WTC11 (cell line): ENCODE results near the gene PPP3CB.

Experiments
- AFF4 ChIP-seq: sonication (generic); formaldehyde crosslinking; IDR thresholded peaks from 2 replicates; pipeline ENCODE4 v1.8.1; 2023; ENCODE audit warnings: mild to moderate bottlenecking, missing genetic modification reagents, borderline replicate concordance
- ARID4B ChIP-seq: sonication (generic); formaldehyde crosslinking; IDR thresholded peaks from 2 replicates; pipeline ENCODE4 v1.8.0; 2023; ENCODE audit warnings: missing genetic modification reagents, mild to moderate bottlenecking, borderline replicate concordance
- ATF3 ChIP-seq: sonication (generic); formaldehyde crosslinking; conservative IDR thresholded peaks from 2 replicates; pipeline ENCODE4 v1.8.1; 2022; ENCODE audit warnings: mild to moderate bottlenecking, missing genetic modification reagents
- CBFB ChIP-seq: sonication (generic); formaldehyde crosslinking; IDR thresholded peaks from 2 replicates; pipeline ENCODE4 v1.8.1; 2022; ENCODE audit warnings: mild to moderate bottlenecking, low read depth, missing genetic modification reagents
- CREB1 ChIP-seq: sonication (generic); formaldehyde crosslinking; IDR thresholded peaks from 2 replicates; pipeline ENCODE4 v1.8.0; 2023; ENCODE audit warnings: mild to moderate bottlenecking, missing genetic modification reagents
- CTCF ChIP-seq: fragments of 200-600 bp; IDR thresholded peaks from 2 replicates; pipeline ENCODE4 v1.8.0; 2022; ENCODE audit warnings: antibody characterized with exemption
- FOXP1 ChIP-seq: sonication (generic); formaldehyde crosslinking; IDR thresholded peaks from 2 replicates; pipeline ENCODE4 v1.8.0; 2022; ENCODE audit warnings: missing genetic modification reagents, mild to moderate bottlenecking, moderate library complexity, borderline replicate concordance
- IRF1 ChIP-seq: sonication (generic); formaldehyde crosslinking; IDR thresholded peaks from 2 replicates; pipeline ENCODE4 v1.8.0; 2023; ENCODE audit warnings: missing genetic modification reagents
- MLX ChIP-seq: sonication (generic); formaldehyde crosslinking; IDR thresholded peaks from 2 replicates; pipeline ENCODE4 v1.8.1; 2023; ENCODE audit warnings: mild to moderate bottlenecking, missing genetic modification reagents, moderate library complexity
- MXD4 ChIP-seq: fragments of 250-450 bp; sonication (Bioruptor Pico); IDR thresholded peaks from 2 replicates; pipeline ENCODE4 v1.8.0; 2021; ENCODE audit warnings: mild to moderate bottlenecking, moderate library complexity, borderline replicate concordance
- NR3C1 ChIP-seq: sonication (generic); formaldehyde crosslinking; conservative IDR thresholded peaks from 2 replicates; pipeline ENCODE4 v1.8.1; 2023; ENCODE audit warnings: low read depth, mild to moderate bottlenecking, missing genetic modification reagents
- USF2 ChIP-seq: sonication (generic); formaldehyde crosslinking; IDR thresholded peaks from 2 replicates; pipeline ENCODE4 v1.8.1; 2023; ENCODE audit warnings: mild to moderate bottlenecking, missing genetic modification reagents, moderate library complexity
- ZNF317 ChIP-seq: sonication (generic); formaldehyde crosslinking; IDR thresholded peaks from 2 replicates; pipeline ENCODE4 v1.8.1; 2023; ENCODE audit warnings: low read depth, mild to moderate bottlenecking, moderate library complexity, missing genetic modification reagents, borderline replicate concordance
- ZNF416 ChIP-seq: fragments of 250-450 bp; sonication (Bioruptor Pico); IDR thresholded peaks from 2 replicates; pipeline ENCODE4 v1.9.0; 2021; ENCODE audit warnings: mild to moderate bottlenecking, inconsistent platforms

- no peak for TF ChIP-seq USF2 (CRISPR knock-in tag)
- TF ChIP-seq IRF1, result no peak
- no peak for TF ChIP-seq ATF3 (CRISPR knock-in tag)
- TF ChIP-seq ARID4B (CRISPR knock-in tag), result no peak
- TF ChIP-seq CREB1 (CRISPR knock-in tag), result no peak
- TF ChIP-seq CTCF, result no peak
- no peak for TF ChIP-seq MLX (CRISPR knock-in tag)
- TF ChIP-seq CBFB (CRISPR knock-in tag), result no peak
- no peak for TF ChIP-seq MXD4 (CRISPR knock-in tag)
- TF ChIP-seq ZNF317, result no peak
- TF ChIP-seq ZNF416, result no peak
- TF ChIP-seq FOXP1, result no peak
- no peak for TF ChIP-seq AFF4 (CRISPR knock-in tag)
- no peak for TF ChIP-seq NR3C1 (CRISPR knock-in tag)
Measured at GRCh38 chr10:73493781-73494180, 2.0 kb downstream of the PPP3CB start.
